A673 (cell line): ENCODE measurements around the gene ANKS1B.

ENCODE experiments used
- CTCF ChIP-seq: fragments of 300-800, 200-600 bp; sonication (generic); conservative IDR thresholded peaks from 2 replicates; pipeline ENCODE4 v1.5.1; 2017; ENCODE audit warnings: low read depth, mild to moderate bottlenecking, antibody characterized with exemption, low read length, moderate library complexity, mixed read lengths
- EZH2 ChIP-seq: fragments of 200-600 bp; sonication (generic); IDR thresholded peaks from 2 replicates; pipeline ENCODE4 v1.6.1; 2017; ENCODE audit warnings: borderline replicate concordance, low read depth, mild to moderate bottlenecking, mixed read lengths, antibody characterized with exemption, low read length; ENCODE audit not compliant: poor library complexity, severe bottlenecking

GRCh38 chr12:99859126-99859525, 125.6 kb downstream of the ANKS1B start:
- TF ChIP-seq EZH2 (no peak), CTCF (no peak)
